B cell (primary cell): ENCODE measurements around the gene RCOR3.
"Not testable (repeated sequence)": the region's sequence is repeated elsewhere in the genome, so short reads cannot be mapped to it uniquely, and the experiment has no call there.

Experiments used
- CTCF ChIP-seq: fragments of 200-600 bp; IDR thresholded peaks from one replicate; pipeline ENCODE4 v1.8.0; 2022; ENCODE audit warnings: antibody characterized with exemption, mild to moderate bottlenecking
- EZH2 ChIP-seq: IDR thresholded peaks from 2 replicates; pipeline ENCODE4 v1.6.1; 2012; ENCODE audit warnings: borderline replicate concordance, low read depth, mild to moderate bottlenecking, moderate library complexity, low read length; ENCODE audit not compliant: insufficient read depth, poor library complexity, severe bottlenecking

- not testable (repeated sequence) for TF ChIP-seq CTCF, EZH2
Observed at GRCh38 chr1:211228573-211229364, 30.4 kb upstream of the RCOR3 start.
